ENCODE results near the gene SCN8A.
A peak's percentile ranks its signal among the peaks of the same experiment; 100 is the strongest.
"Not testable (repeated sequence)": the region's sequence is repeated elsewhere in the genome, so short reads cannot be mapped to it uniquely, and the experiment has no call there.

Gene SCN8A

DNA sequence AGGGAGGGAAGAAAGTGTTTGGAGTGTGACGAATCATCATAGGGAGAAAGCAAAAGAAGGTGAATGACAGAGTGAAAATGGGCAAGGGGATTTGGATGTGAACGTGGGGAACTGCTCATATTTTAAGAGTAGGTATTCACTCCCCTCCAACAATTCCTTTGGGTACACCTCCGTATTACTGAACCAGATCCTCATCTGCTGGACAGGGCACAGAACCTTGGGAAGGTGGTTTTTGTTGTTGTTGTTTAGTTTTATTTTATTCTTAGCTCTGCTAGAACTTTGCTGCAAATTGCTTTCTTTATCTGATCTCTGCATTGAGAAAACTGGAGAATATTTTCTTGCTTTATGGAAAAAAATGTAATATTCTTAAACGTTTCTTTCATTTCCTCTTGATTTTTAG, 7.1 kb downstream of the SCN8A start:
- TF ChIP-seq, protein P1, sequence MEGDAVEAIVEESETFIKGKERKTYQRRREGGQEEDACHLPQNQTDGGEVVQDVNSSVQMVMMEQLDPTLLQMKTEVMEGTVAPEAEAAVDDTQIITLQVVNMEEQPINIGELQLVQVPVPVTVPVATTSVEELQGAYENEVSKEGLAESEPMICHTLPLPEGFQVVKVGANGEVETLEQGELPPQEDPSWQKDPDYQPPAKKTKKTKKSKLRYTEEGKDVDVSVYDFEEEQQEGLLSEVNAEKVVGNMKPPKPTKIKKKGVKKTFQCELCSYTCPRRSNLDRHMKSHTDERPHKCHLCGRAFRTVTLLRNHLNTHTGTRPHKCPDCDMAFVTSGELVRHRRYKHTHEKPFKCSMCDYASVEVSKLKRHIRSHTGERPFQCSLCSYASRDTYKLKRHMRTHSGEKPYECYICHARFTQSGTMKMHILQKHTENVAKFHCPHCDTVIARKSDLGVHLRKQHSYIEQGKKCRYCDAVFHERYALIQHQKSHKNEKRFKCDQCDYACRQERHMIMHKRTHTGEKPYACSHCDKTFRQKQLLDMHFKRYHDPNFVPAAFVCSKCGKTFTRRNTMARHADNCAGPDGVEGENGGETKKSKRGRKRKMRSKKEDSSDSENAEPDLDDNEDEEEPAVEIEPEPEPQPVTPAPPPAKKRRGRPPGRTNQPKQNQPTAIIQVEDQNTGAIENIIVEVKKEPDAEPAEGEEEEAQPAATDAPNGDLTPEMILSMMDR (IDR thresholded peaks at IDR 0.05; ENCODE audit: low read depth, low read length, missing control alignments), result no peak
- no peak for DNase-seq (ENCODE audit: extremely low read depth, low read depth)
- no peak overlapping the region for H3K4me3 ChIP-seq (replicated peaks; ENCODE audit: low read depth, low read length)

- DNase-seq (ENCODE audit: extremely low read depth, low read depth), result no peak
- TF ChIP-seq, protein P1 (IDR thresholded peaks at IDR 0.05; ENCODE audit: low read depth, low read length, missing control alignments), result no peak
- no peak overlapping the region for H3K4me3 ChIP-seq (replicated peaks; ENCODE audit: low read depth, low read length)
Observed at GRCh38 chr12:51600721-51601120, 9.7 kb downstream of the SCN8A start.

DNA sequence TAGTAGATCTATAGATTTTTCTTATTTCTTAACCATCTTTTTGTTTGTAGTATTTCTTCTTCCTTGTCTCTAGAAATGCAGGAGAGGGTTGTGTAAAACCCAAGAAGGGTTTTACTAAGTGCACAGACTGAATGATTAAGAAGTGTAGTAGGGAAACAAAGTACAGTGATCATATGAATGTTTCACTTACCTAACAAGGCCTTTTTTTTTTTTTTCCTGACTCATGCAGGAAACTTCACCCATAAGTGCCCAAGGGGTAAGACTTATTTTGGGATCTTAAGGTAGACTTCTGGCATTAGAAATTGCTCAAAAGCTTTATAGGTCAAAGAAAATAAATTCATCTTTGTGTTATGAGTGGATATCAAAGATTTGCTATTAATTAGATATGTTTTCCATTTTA, 10.2 kb downstream of the SCN8A start:
- DNase-seq (ENCODE audit: extremely low read depth, low read depth), result no peak
- no peak overlapping the region for H3K4me3 ChIP-seq (replicated peaks; ENCODE audit: low read depth, low read length)
- TF ChIP-seq, protein P1 (IDR thresholded peaks at IDR 0.05; ENCODE audit: low read depth, low read length, missing control alignments), result no peak

GRCh38 chr12:51605896-51606295, 14.9 kb downstream of the SCN8A start:
- not testable (repeated sequence) for DNase-seq (ENCODE audit: extremely low read depth, low read depth); H3K4me3 ChIP-seq (replicated peaks; ENCODE audit: low read depth, low read length)

- DNase-seq (ENCODE audit: extremely low read depth, low read depth); H3K4me3 ChIP-seq (replicated peaks; ENCODE audit: low read depth, low read length): not testable (repeated sequence)
Observed at GRCh38 chr12:51607197-51607596, 16.2 kb downstream of the SCN8A start.

GRCh38 chr12:51620448-51620847, 29.4 kb downstream of the SCN8A start:
- no peak overlapping the region for H3K4me3 ChIP-seq (replicated peaks; ENCODE audit: low read depth, low read length)
- no peak for DNase-seq (ENCODE audit: extremely low read depth, low read depth)
- TF ChIP-seq, protein P1 (IDR thresholded peaks at IDR 0.05; ENCODE audit: low read depth, low read length, missing control alignments), result no peak

- no peak overlapping the region for H3K4me3 ChIP-seq (replicated peaks; ENCODE audit: low read depth, low read length)
- TF ChIP-seq, protein P1 (IDR thresholded peaks at IDR 0.05; ENCODE audit: low read depth, low read length, missing control alignments), result no peak
- peak; percentile 20 for DNase-seq (ENCODE audit: extremely low read depth, low read depth)
Observed at GRCh38 chr12:51621156-51621922, 30.3 kb downstream of the SCN8A start.

DNA sequence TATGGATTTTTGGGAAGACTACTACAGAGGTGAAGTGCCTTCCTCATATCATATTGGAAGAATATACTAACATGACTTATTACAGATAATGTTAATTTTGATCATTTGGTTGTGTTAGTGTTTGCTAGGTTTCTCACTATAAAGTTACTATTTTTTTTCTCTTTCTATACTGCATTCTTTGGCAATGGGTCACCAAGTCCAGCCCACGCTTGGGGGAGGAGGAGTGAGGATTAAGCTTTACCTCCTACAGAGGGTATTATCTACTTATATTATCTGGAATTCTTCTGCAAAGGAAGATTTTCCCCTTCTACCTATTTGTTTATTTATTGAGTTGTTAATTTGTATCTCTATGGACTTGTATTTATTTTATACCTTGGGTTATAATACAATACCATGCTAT, 31.5 kb downstream of the SCN8A start:
- no peak overlapping the region for H3K4me3 ChIP-seq (replicated peaks; ENCODE audit: low read depth, low read length)
- TF ChIP-seq, protein P1 (IDR thresholded peaks at IDR 0.05; ENCODE audit: low read depth, low read length, missing control alignments), result no peak
- DNase-seq (ENCODE audit: extremely low read depth, low read depth), result no peak

Data from HFF-Myc (cell line).